Neural crest cell (in vitro differentiated cells): Measurements from ENCODE around the gene PCDHGA4. TPM values are rescaled to one million over a fixed set of nuclear protein-coding genes. Genes with fewer than 3 reads are reported as not detected.
"Not testable (repeated sequence)": the region's sequence is repeated elsewhere in the genome, so short reads cannot be mapped to it uniquely, and the experiment has no call there.

Source experiments
- DNase-seq: peaks from one replicate; pipeline ENCODE4 v3.0.0; 2021; ENCODE audit warnings: low read depth, mixed read lengths, low spot score
- H3K27ac Mint-ChIP-seq: one replicate; pipeline ENCODE4 v1.8.0; 2021; ENCODE audit warnings: mild to moderate bottlenecking, mixed read lengths; ENCODE audit not compliant: unreplicated experiment
- H3K27me3 Mint-ChIP-seq: 2 replicates; pipeline ENCODE4 v1.8.0; 2021; ENCODE audit warnings: low read depth, mild to moderate bottlenecking, mixed read lengths
- H3K36me3 Mint-ChIP-seq: 2 replicates; pipeline ENCODE4 v1.8.0; 2021; ENCODE audit warnings: low read depth, mild to moderate bottlenecking, mixed read lengths
- H3K4me1 Mint-ChIP-seq: 2 replicates; pipeline ENCODE4 v1.8.0; 2021; ENCODE audit warnings: mixed read lengths
- H3K4me3 Mint-ChIP-seq: one replicate; pipeline ENCODE4 v1.8.0; 2021; ENCODE audit warnings: mild to moderate bottlenecking, mixed read lengths
- H3K9me3 Mint-ChIP-seq: 2 replicates; pipeline ENCODE4 v1.8.0; 2021; ENCODE audit warnings: mixed read lengths
- total RNA-seq: library from RNA; stranded (reverse); gene quantifications from 2 replicates; pipeline ENCODE4 v1.2.1, GENCODE V29; 2021
- TF ChIP-seq, protein P1 (sequence below): fragments of 200-600 bp; sonication (generic); conservative IDR thresholded peaks from 2 replicates; pipeline ENCODE4 v1.5.0; 2021; ENCODE audit warnings: antibody characterized with exemption, mild to moderate bottlenecking

The PCDHGA4 gene
- total RNA-seq, 1 donor from 2014 or later = 0.56 TPM

GRCh38 chr5:141345327-141345726, 9.5 kb upstream of the PCDHGA4 start:
- Mint-ChIP-seq H3K36me3 (peaks cover 19% of the 10 kb centered on the region), H3K4me3 (no peak overlapping the region), H3K27ac (no peak overlapping the region), H3K27me3 (no peaks in the 10 kb centered on the region), H3K4me1 (no peaks in the 10 kb centered on the region), H3K9me3 (peaks cover 27% of the 10 kb centered on the region)
- TF ChIP-seq, protein P1, sequence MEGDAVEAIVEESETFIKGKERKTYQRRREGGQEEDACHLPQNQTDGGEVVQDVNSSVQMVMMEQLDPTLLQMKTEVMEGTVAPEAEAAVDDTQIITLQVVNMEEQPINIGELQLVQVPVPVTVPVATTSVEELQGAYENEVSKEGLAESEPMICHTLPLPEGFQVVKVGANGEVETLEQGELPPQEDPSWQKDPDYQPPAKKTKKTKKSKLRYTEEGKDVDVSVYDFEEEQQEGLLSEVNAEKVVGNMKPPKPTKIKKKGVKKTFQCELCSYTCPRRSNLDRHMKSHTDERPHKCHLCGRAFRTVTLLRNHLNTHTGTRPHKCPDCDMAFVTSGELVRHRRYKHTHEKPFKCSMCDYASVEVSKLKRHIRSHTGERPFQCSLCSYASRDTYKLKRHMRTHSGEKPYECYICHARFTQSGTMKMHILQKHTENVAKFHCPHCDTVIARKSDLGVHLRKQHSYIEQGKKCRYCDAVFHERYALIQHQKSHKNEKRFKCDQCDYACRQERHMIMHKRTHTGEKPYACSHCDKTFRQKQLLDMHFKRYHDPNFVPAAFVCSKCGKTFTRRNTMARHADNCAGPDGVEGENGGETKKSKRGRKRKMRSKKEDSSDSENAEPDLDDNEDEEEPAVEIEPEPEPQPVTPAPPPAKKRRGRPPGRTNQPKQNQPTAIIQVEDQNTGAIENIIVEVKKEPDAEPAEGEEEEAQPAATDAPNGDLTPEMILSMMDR = no peak
- no peak for DNase-seq

DNA sequence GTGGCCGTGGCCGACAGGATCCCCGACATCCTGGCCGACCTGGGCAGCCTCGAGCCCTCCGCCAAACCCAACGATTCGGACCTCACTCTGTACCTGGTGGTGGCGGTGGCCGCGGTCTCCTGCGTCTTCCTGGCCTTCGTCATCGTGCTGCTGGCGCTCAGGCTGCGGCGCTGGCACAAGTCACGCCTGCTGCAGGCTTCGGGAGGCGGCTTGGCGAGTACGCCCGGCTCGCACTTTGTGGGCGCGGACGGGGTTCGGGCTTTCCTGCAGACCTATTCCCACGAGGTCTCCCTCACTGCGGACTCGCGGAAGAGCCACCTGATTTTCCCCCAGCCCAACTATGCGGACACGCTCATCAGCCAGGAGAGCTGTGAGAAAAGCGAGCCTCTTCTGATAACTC, 8.8 kb upstream of the PCDHGA4 start:
- peaks cover 27% of the 10 kb centered on the region for H3K9me3 Mint-ChIP-seq
- H3K27ac Mint-ChIP-seq, H3K4me1 Mint-ChIP-seq, DNase-seq, H3K4me3 Mint-ChIP-seq, H3K27me3 Mint-ChIP-seq: not testable (repeated sequence)
- H3K36me3 Mint-ChIP-seq = peaks cover 20% of the 10 kb centered on the region

- DNase-seq = peak; percentile 21
- no peak within 1 kb of the TSS for H3K27ac Mint-ChIP-seq
- peaks cover 31% of the 10 kb centered on the region for H3K36me3 Mint-ChIP-seq
- no peaks in the 10 kb centered on the region for H3K4me1 Mint-ChIP-seq
- no peaks in the 10 kb centered on the region for H3K27me3 Mint-ChIP-seq
- peak within 1 kb of the TSS; percentile 69 for H3K4me3 Mint-ChIP-seq
- peaks cover 27% of the 10 kb centered on the region for H3K9me3 Mint-ChIP-seq
- TF ChIP-seq, protein P1 = peak; percentile 59
Observed at GRCh38 chr5:141349917-141350619, 4.8 kb upstream of the PCDHGA4 start, which contains the start of gene PCDHGB1. PCDHGB1 (plus strand) TSS chr5:141350099; CDS start chr5:141350261, 162 bp downstream.

DNA sequence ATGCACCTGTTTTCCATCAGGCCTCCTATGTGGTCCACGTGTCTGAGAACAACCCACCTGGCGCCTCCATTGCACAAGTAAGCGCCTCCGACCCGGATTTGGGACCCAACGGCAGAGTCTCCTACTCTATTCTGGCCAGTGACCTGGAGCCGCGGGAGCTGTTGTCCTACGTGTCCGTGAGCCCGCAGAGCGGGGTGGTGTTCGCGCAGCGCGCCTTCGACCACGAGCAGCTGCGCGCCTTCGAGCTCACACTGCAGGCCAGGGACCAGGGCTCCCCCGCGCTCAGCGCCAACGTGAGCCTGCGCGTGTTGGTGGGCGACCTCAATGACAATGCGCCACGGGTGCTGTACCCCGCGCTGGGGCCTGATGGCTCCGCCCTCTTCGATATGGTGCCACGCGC, 3.2 kb upstream of the PCDHGA4 start:
- Mint-ChIP-seq H3K9me3 (peaks cover 24% of the 10 kb centered on the region), H3K27me3 (no peaks in the 10 kb centered on the region), H3K4me3 (no peak overlapping the region), H3K36me3 (peaks cover 34% of the 10 kb centered on the region), H3K4me1 (no peaks in the 10 kb centered on the region), H3K27ac (no peak overlapping the region)
- no peak for DNase-seq
- TF ChIP-seq, protein P1 = no peak

GRCh38 chr5:141355641-141356040, 820 bp downstream of the PCDHGA4 start:
- Mint-ChIP-seq H3K27ac (no peak overlapping the region), H3K36me3 (peaks cover 37% of the 10 kb centered on the region), H3K9me3 (peaks cover 19% of the 10 kb centered on the region), H3K27me3 (no peaks in the 10 kb centered on the region), H3K4me1 (no peaks in the 10 kb centered on the region), H3K4me3 (no peak overlapping the region)
- TF ChIP-seq, protein P1 = no peak
- no peak for DNase-seq

- Mint-ChIP-seq H3K36me3 (peaks cover 42% of the 10 kb centered on the region), H3K4me1 (no peaks in the 10 kb centered on the region), H3K27me3 (no peaks in the 10 kb centered on the region), H3K9me3 (peaks cover 20% of the 10 kb centered on the region), H3K4me3 (no peak overlapping the region), H3K27ac (no peak overlapping the region)
- TF ChIP-seq, protein P1 = no peak
- no peak for DNase-seq
Observed at GRCh38 chr5:141356133-141356532, 1.3 kb downstream of the PCDHGA4 start.
